WTC11 (cell line): ENCODE data around the gene CDCA4. TPM values are rescaled to one million over a fixed set of nuclear protein-coding genes. Genes with fewer than 3 reads are reported as not detected.

ENCODE experiments used
- ATAC-seq: fragments of 200-7000 bp; cut with Tn5 transposase; 2 replicates; pipeline ENCODE4 v1.10.0; 2021; ENCODE audit warnings: mild to moderate bottlenecking, moderate library complexity
- CTCF ChIA-PET: fragments of 300-600 bp; sonication (Branson Sonifier 250); formaldehyde crosslinking; loops from one replicate; lab custom pipeline; 2021; ENCODE audit warnings: antibody characterized with exemption; lab: Charles Lee
- POLR2A ChIA-PET: fragments of 350-600 bp; sonication (Branson Sonifier 250); formaldehyde crosslinking; loops from one replicate; lab custom pipeline; 2021; ENCODE audit warnings: antibody characterized with exemption; lab: Charles Lee
- DNase-seq: peaks from one replicate; pipeline ENCODE4 v3.0.0; 2021; ENCODE audit warnings: low spot score
- H3K27ac Mint-ChIP-seq: 2 replicates; pipeline ENCODE4 v1.8.0; 2021; ENCODE audit warnings: mixed read lengths
- H3K27me3 Mint-ChIP-seq: 2 replicates; pipeline ENCODE4 v1.8.0; 2021; ENCODE audit warnings: low read depth, mild to moderate bottlenecking, moderate library complexity, mixed read lengths
- H3K36me3 Mint-ChIP-seq: 2 replicates; pipeline ENCODE4 v1.8.0; 2021; ENCODE audit warnings: mixed read lengths
- H3K4me1 Mint-ChIP-seq: 2 replicates; pipeline ENCODE4 v1.8.0; 2022; ENCODE audit warnings: mixed read lengths
- H3K4me3 Mint-ChIP-seq: 2 replicates; pipeline ENCODE4 v1.8.0; 2021; ENCODE audit warnings: mild to moderate bottlenecking, moderate library complexity, mixed read lengths
- H3K9me3 Mint-ChIP-seq: 2 replicates; pipeline ENCODE4 v1.8.0; 2021; ENCODE audit warnings: mixed read lengths
- CBFB ChIP-seq: sonication (generic); formaldehyde crosslinking; IDR thresholded peaks from 2 replicates; pipeline ENCODE4 v1.8.1; 2022; ENCODE audit warnings: mild to moderate bottlenecking, low read depth, missing genetic modification reagents
- ELF4 ChIP-seq: sonication (generic); formaldehyde crosslinking; IDR thresholded peaks from 2 replicates; pipeline ENCODE4 v1.8.1; 2022; ENCODE audit warnings: low read depth, mild to moderate bottlenecking, moderate library complexity, missing genetic modification reagents
- EMX1 ChIP-seq: fragments of 250-450 bp; sonication (Bioruptor Pico); IDR thresholded peaks from 2 replicates; pipeline ENCODE4 v1.8.0; 2021; ENCODE audit warnings: mild to moderate bottlenecking
- ESRRA ChIP-seq: sonication (generic); formaldehyde crosslinking; IDR thresholded peaks from 2 replicates; pipeline ENCODE4 v1.8.1; 2022; ENCODE audit warnings: mild to moderate bottlenecking, missing genetic modification reagents, borderline replicate concordance
- FOXP1 ChIP-seq: sonication (generic); formaldehyde crosslinking; IDR thresholded peaks from 2 replicates; pipeline ENCODE4 v1.8.0; 2022; ENCODE audit warnings: missing genetic modification reagents, mild to moderate bottlenecking, moderate library complexity, borderline replicate concordance
- GTF2I ChIP-seq: fragments of 250-450 bp; sonication (Bioruptor Pico); conservative IDR thresholded peaks from 2 replicates; pipeline ENCODE4 v1.4.0; 2021; ENCODE audit warnings: mild to moderate bottlenecking
- JAZF1 ChIP-seq: fragments of 250-450 bp; sonication (Bioruptor Pico); IDR thresholded peaks from 2 replicates; pipeline ENCODE4 v1.9.0; 2021; ENCODE audit warnings: moderate library complexity, mild to moderate bottlenecking, inconsistent platforms
- NFATC4 ChIP-seq: fragments of 250-450 bp; sonication (Bioruptor Pico); IDR thresholded peaks from 2 replicates; pipeline ENCODE4 v1.9.0; 2021; ENCODE audit warnings: mild to moderate bottlenecking
- NFYB ChIP-seq: sonication (generic); formaldehyde crosslinking; conservative IDR thresholded peaks from 2 replicates; pipeline ENCODE4 v1.8.0; 2022; ENCODE audit warnings: low read depth, missing genetic modification reagents
- NR1H2 ChIP-seq: sonication (generic); formaldehyde crosslinking; IDR thresholded peaks from 2 replicates; pipeline ENCODE4 v1.9.0; 2021; ENCODE audit warnings: mild to moderate bottlenecking, moderate library complexity, missing genetic modification reagents
- OVOL2 ChIP-seq: fragments of 250-450 bp; sonication (Bioruptor Pico); IDR thresholded peaks from 2 replicates; pipeline ENCODE4 v1.9.0; 2021; ENCODE audit warnings: mild to moderate bottlenecking, borderline replicate concordance
- SMAD3 ChIP-seq: sonication (generic); formaldehyde crosslinking; IDR thresholded peaks from 2 replicates; pipeline ENCODE4 v1.8.0; 2022; ENCODE audit warnings: missing genetic modification reagents, mild to moderate bottlenecking, borderline replicate concordance
- SOX15 ChIP-seq: fragments of 250-450 bp; sonication (Bioruptor Pico); IDR thresholded peaks from 2 replicates; pipeline ENCODE4 v1.9.0; 2021; ENCODE audit warnings: mild to moderate bottlenecking
- TEAD4 ChIP-seq: sonication (generic); formaldehyde crosslinking; IDR thresholded peaks from 2 replicates; pipeline ENCODE4 v1.8.0; 2022; ENCODE audit warnings: mild to moderate bottlenecking, missing genetic modification reagents
- TP53 ChIP-seq: sonication (generic); formaldehyde crosslinking; IDR thresholded peaks from 2 replicates; pipeline ENCODE4 v1.8.1; 2023; ENCODE audit warnings: mild to moderate bottlenecking, missing genetic modification reagents
- ZBTB21 ChIP-seq: sonication (generic); formaldehyde crosslinking; IDR thresholded peaks from 2 replicates; pipeline ENCODE4 v1.8.1; 2023; ENCODE audit warnings: mild to moderate bottlenecking, missing genetic modification reagents, borderline replicate concordance
- total RNA-seq: library from RNA; stranded (reverse); gene quantifications from 3 replicates; pipeline ENCODE4 v1.2.3, GENCODE V29; 2021
- TF ChIP-seq, protein P1 (sequence below): sonication (generic); formaldehyde crosslinking; IDR thresholded peaks from 2 replicates; pipeline ENCODE4 v1.8.0; 2022; ENCODE audit warnings: mild to moderate bottlenecking, missing genetic modification reagents
- TF ChIP-seq, protein P2 (sequence below): fragments of 250-450 bp; sonication (Bioruptor Pico); IDR thresholded peaks from 2 replicates; pipeline ENCODE4 v1.9.0; 2021; ENCODE audit warnings: moderate library complexity, mild to moderate bottlenecking, inconsistent platforms, borderline replicate concordance
- TF ChIP-seq, protein P3 (sequence below): sonication (generic); formaldehyde crosslinking; IDR thresholded peaks from 2 replicates; pipeline ENCODE4 v1.8.1; 2023; ENCODE audit warnings: mild to moderate bottlenecking, missing genetic modification reagents, moderate library complexity
- TF ChIP-seq, protein P4 (sequence below): sonication (generic); formaldehyde crosslinking; IDR thresholded peaks from 2 replicates; pipeline ENCODE4 v1.8.0; 2022; ENCODE audit warnings: mild to moderate bottlenecking, missing genetic modification reagents
- TF ChIP-seq, protein P5 (sequence below): sonication (generic); formaldehyde crosslinking; IDR thresholded peaks from 2 replicates; pipeline ENCODE4 v1.8.1; 2023; ENCODE audit warnings: mild to moderate bottlenecking, missing genetic modification reagents, borderline replicate concordance
- TF ChIP-seq, protein P6 (sequence below): fragments of 250-450 bp; sonication (Bioruptor Pico); IDR thresholded peaks from 2 replicates; pipeline ENCODE4 v2.1.2; 2022; ENCODE audit warnings: mild to moderate bottlenecking, moderate library complexity

The CDCA4 gene
- total RNA-seq, 1 experiment from 2014 or later = 63.3 TPM

DNA sequence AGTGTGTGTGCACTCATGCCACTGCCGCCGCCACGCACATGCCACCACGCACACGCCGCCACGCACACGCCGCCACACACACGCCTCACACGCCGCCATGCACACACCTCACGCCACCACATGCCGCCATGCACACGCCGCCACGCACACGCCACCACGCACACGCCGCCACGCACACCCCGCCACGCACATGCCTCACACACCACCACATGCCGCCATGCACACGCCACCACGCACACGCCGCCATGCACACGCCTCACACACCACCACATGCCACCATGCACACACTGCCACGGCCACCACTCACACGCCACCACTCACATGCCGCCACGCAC, 29.0 kb downstream of the CDCA4 start:
- no peak for ATAC-seq
- ChIA-PET CTCF (no interaction called here), POLR2A (no interaction called here)
- Mint-ChIP-seq H3K36me3 (no peaks in the 10 kb centered on the region), H3K27ac (0 out of 2 replicates have a peak overlapping the region, but pooled peaks have one; percentile 72), H3K4me3 (no peak overlapping the region), H3K27me3 (no peaks in the 10 kb centered on the region), H3K9me3 (no peaks in the 10 kb centered on the region), H3K4me1 (no peaks in the 10 kb centered on the region)
- DNase-seq = no peak
- peak; percentile 53; the same call in 1 of the 2 replicates for TF ChIP-seq FOXP1 (CRISPR knock-in tag)
- TF ChIP-seq GTF2I (CRISPR knock-in tag) = no peak
- TF ChIP-seq, protein P1, sequence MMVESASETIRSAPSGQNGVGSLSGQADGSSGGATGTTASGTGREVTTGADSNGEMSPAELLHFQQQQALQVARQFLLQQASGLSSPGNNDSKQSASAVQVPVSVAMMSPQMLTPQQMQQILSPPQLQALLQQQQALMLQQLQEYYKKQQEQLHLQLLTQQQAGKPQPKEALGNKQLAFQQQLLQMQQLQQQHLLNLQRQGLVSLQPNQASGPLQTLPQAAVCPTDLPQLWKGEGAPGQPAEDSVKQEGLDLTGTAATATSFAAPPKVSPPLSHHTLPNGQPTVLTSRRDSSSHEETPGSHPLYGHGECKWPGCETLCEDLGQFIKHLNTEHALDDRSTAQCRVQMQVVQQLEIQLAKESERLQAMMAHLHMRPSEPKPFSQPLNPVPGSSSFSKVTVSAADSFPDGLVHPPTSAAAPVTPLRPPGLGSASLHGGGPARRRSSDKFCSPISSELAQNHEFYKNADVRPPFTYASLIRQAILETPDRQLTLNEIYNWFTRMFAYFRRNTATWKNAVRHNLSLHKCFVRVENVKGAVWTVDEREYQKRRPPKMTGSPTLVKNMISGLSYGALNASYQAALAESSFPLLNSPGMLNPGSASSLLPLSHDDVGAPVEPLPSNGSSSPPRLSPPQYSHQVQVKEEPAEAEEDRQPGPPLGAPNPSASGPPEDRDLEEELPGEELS = no peak
- TF ChIP-seq TEAD4 (CRISPR knock-in tag) = no peak
- TF ChIP-seq, protein P2, sequence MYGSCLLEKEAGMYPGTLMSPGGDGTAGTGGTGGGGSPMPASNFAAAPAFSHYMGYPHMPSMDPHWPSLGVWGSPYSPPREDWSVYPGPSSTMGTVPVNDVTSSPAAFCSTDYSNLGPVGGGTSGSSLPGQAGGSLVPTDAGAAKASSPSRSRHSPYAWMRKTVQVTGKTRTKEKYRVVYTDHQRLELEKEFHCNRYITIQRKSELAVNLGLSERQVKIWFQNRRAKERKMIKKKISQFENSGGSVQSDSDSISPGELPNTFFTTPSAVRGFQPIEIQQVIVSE = no peak
- TF ChIP-seq, protein P3, sequence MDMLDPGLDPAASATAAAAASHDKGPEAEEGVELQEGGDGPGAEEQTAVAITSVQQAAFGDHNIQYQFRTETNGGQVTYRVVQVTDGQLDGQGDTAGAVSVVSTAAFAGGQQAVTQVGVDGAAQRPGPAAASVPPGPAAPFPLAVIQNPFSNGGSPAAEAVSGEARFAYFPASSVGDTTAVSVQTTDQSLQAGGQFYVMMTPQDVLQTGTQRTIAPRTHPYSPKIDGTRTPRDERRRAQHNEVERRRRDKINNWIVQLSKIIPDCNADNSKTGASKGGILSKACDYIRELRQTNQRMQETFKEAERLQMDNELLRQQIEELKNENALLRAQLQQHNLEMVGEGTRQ (CRISPR knock-in tag) = no peak

DNA sequence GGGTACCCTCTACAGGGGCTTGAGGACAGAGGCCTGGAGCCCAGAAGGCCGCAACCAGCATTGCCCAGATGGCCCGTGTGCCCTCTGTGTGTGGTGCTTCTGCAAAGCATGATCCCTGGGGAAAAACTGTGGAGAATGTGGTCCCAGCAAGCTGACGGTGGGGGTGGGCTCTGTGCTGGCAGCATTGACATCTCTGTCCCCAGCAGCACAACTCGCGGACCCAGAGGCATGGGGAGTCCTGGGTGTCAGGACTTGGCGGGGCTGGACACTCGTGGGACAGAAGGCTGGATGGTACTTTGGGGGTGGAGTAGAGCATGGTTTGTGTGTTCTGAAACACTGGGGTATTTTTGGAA, 31.0 kb downstream of the CDCA4 start:
- Mint-ChIP-seq H3K27me3 (no peaks in the 10 kb centered on the region; the same call in 1 of the 2 replicates), H3K27ac (no peak overlapping the region), H3K36me3 (no peaks in the 10 kb centered on the region), H3K4me3 (no peak overlapping the region), H3K9me3 (no peaks in the 10 kb centered on the region), H3K4me1 (no peaks in the 10 kb centered on the region)
- ChIA-PET POLR2A (no interaction called here), CTCF (interaction anchor here (1.2 kb wide), 1 partner anchor 15 kb away, joined by 4 read pairs; no protein-coding TSS in a partner anchor)
- TF ChIP-seq NFYB (CRISPR knock-in tag) (no peak), NFATC4 (CRISPR knock-in tag) (no peak), OVOL2 (CRISPR knock-in tag) (no peak), TEAD4 (CRISPR knock-in tag) (no peak), ELF4 (CRISPR knock-in tag) (no peak), EMX1 (no peak), NR1H2 (CRISPR knock-in tag) (no peak), ZBTB21 (CRISPR knock-in tag) (no peak), SMAD3 (CRISPR knock-in tag) (no peak), JAZF1 (CRISPR knock-in tag) (no peak), ESRRA (CRISPR knock-in tag) (no peak), TP53 (CRISPR knock-in tag) (no peak), CBFB (no peak), SOX15 (CRISPR knock-in tag) (no peak)
- TF ChIP-seq, protein P4, sequence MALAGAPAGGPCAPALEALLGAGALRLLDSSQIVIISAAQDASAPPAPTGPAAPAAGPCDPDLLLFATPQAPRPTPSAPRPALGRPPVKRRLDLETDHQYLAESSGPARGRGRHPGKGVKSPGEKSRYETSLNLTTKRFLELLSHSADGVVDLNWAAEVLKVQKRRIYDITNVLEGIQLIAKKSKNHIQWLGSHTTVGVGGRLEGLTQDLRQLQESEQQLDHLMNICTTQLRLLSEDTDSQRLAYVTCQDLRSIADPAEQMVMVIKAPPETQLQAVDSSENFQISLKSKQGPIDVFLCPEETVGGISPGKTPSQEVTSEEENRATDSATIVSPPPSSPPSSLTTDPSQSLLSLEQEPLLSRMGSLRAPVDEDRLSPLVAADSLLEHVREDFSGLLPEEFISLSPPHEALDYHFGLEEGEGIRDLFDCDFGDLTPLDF (CRISPR knock-in tag) = no peak
- TF ChIP-seq, protein P5, sequence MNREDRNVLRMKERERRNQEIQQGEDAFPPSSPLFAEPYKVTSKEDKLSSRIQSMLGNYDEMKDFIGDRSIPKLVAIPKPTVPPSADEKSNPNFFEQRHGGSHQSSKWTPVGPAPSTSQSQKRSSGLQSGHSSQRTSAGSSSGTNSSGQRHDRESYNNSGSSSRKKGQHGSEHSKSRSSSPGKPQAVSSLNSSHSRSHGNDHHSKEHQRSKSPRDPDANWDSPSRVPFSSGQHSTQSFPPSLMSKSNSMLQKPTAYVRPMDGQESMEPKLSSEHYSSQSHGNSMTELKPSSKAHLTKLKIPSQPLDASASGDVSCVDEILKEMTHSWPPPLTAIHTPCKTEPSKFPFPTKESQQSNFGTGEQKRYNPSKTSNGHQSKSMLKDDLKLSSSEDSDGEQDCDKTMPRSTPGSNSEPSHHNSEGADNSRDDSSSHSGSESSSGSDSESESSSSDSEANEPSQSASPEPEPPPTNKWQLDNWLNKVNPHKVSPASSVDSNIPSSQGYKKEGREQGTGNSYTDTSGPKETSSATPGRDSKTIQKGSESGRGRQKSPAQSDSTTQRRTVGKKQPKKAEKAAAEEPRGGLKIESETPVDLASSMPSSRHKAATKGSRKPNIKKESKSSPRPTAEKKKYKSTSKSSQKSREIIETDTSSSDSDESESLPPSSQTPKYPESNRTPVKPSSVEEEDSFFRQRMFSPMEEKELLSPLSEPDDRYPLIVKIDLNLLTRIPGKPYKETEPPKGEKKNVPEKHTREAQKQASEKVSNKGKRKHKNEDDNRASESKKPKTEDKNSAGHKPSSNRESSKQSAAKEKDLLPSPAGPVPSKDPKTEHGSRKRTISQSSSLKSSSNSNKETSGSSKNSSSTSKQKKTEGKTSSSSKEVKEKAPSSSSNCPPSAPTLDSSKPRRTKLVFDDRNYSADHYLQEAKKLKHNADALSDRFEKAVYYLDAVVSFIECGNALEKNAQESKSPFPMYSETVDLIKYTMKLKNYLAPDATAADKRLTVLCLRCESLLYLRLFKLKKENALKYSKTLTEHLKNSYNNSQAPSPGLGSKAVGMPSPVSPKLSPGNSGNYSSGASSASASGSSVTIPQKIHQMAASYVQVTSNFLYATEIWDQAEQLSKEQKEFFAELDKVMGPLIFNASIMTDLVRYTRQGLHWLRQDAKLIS (CRISPR knock-in tag) = no peak
- TF ChIP-seq, protein P6, sequence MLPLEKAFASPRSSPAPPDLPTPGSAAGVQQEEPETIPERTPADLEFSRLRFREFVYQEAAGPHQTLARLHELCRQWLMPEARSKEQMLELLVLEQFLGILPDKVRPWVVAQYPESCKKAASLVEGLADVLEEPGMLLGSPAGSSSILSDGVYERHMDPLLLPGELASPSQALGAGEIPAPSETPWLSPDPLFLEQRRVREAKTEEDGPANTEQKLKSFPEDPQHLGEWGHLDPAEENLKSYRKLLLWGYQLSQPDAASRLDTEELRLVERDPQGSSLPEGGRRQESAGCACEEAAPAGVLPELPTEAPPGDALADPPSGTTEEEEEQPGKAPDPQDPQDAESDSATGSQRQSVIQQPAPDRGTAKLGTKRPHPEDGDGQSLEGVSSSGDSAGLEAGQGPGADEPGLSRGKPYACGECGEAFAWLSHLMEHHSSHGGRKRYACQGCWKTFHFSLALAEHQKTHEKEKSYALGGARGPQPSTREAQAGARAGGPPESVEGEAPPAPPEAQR (CRISPR knock-in tag) = no peak
- DNase-seq (no peak), ATAC-seq (no peak)
